Prostate gland (tissue), 2 donors: ENCODE measurements around the gene SMYD1.

Experiments used
- CTCF ChIP-seq, 4 experiments: fragments of 200-600 bp in 2 of 4; fragments of 450-650 bp in 2 of 4; sonication (generic) in 2 of 4; IDR thresholded peaks; 1 replicate in 3 of 4; 2 replicates in 1 of 4; pipeline ENCODE4 v1.5.1; 2016 to 2019; ENCODE audit warnings: antibody characterized with exemption in 4 of 4, mild to moderate bottlenecking in 2 of 4, moderate library complexity in 2 of 4
- POLR2A ChIP-seq: fragments of 450-650 bp; IDR thresholded peaks from one replicate; pipeline ENCODE4 v1.6.1; 2016; ENCODE audit warnings: antibody characterized with exemption, mild to moderate bottlenecking
- POLR2AphosphoS5 ChIP-seq: sonication (generic); formaldehyde crosslinking; IDR thresholded peaks from one replicate; pipeline ENCODE4 v1.6.1; 2017; ENCODE audit warnings: antibody characterized with exemption

GRCh38 chr2:88068044-88068443 is 419 bp downstream of the SMYD1 start:
- TF ChIP-seq CTCF (IDR thresholded peaks at IDR 0.05) (no peak), POLR2AphosphoS5 (no peak), POLR2A (no peak)
